Stimulated activated CD8-positive, alpha-beta memory T cell treated with anti-CD3 and anti-CD28 coated beads, Interleukin-7, amount 100 ng/mL, for 48 hours (primary cell): ENCODE results near the gene GTF2IRD2.
A peak's percentile ranks its signal among the peaks of the same experiment; 100 is the strongest.
"Not testable (repeated sequence)": the region's sequence is repeated elsewhere in the genome, so short reads cannot be mapped to it uniquely, and the experiment has no call there.

Experiments used
- DNase-seq, 2 donors: peaks; one replicate each; pipeline ENCODE4 v3.0.0-alpha.2; 2020; ENCODE audit warnings: low read depth in 1 of 2; ENCODE audit errors: extremely low read depth in 1 of 2

GTF2IRD2 gene

DNA sequence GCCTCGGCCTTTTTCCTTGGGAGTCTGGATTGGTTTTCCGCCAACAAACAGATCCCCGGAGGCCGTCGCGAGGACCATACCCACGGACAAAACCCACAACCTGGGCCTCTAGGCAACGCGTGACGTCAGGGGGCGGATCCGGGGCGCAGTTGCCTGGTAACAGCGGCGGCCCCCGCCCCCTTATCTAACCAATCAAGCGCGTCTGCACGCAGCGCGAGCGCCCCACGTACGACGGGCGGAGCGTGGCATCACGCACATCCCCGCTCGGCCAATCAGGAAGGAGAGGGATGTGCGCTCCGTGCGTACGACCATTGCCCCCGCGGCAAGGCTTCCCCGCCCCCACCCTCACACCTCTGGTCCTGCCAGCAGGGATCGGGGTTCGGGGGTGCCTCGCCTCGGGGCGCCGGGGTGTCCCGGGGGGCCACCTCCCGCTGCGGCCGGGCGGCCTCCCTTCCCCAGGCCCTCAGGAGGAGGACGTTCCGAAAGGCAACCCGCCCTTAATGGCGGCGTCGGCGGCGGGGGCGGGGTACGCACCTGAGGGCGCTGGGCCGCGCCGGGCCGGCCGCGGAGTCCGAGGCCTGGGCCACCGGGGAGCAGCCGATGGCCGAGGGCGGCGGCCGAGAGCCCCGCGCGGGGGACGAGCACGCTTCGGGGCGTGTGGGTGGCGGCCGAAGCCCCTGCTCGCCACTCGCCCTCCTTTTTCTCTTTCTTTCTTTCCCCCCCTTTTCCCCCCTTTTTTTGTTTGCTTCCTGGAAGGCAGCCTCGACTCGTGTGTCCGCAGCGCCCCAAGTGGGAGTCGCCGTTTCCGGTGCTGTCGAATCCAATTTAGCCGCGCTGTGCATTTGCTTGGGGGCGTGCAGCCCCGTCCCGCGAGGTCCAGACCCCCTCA, at the start of gene GTF2IRD2:
TSS of gene GTF2IRD2 (minus strand) at position 773 of the 889 bp plus-strand sequence. CDS start 15,227 bp downstream, outside the sequence.
- not testable (repeated sequence) for DNase-seq

DNA sequence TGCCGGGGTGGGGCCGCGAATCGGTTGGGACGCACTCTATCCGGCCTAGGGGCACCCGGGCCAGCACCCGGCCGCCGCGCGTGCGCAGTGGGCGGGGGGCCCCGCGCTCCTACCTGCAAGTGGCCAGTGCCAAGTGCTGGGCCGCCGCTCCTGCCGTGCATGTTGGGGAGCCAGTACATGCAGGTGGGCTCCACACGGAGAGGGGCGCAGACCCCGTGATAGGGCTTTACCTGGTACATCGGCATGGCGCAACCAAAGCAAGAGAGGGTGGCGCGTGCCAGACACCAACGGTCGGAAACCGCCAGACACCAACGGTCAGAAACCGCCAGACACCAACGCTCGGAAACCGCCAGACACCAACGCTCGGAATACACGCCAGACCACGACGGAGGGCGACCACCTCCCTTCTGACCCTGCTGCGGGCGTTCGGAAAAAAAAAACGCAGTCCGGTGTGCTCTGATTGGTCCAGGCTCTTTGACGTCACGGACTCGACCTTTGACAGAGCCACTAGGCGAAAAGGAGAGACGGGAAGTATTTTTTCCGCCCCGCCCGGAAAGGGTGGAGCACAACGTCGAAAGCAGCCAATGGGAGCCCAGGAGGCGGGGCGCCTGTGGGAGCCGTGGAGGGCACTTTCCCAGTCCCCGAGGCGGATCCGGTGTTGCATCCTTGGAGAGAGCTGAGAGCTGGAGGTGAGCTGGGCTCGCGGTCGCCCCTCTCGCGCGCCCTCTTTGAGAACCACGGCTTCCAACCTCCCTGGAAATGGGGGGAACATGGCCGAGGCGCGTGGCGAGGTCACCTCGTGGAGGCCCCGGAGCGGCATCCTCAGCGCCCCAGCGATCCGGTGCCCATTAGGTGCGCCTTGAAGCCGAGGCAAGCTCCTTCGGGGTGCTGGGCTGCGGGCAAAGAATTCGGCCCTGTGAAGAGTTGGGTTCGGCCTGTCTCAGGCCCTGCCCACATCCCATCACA, 39.0 kb upstream of the GTF2IRD2 start:
- peak; percentile 64 to 71 for DNase-seq

DNA sequence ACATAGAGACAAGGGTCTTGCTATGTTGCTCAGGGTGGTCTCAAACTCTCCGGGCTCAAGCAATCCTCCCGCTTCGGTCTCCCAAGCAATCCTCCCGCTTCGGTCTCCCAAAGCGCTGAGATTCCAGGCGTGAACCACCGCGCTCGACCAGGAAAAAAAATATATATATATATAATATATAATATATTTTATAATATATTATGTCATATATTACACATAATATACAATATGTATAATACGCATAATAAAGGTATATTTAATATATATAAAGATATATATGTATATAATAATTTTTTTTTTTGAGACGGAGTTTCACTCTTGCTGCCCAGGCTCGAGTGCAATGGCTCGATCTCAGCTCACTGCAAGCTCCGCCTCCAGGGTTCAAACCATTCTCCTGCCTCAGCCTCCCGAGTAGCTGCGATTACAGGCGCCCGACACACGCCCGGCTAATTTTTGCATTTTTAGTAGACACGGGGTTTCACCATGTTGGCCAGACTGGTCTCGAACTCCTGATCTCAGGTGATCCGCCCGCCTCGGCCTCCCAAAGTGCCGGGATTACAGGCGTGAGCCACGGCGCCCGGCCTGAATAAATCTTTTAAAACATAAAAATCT, 38.2 kb upstream of the GTF2IRD2 start:
- DNase-seq, result not testable (repeated sequence)

DNA sequence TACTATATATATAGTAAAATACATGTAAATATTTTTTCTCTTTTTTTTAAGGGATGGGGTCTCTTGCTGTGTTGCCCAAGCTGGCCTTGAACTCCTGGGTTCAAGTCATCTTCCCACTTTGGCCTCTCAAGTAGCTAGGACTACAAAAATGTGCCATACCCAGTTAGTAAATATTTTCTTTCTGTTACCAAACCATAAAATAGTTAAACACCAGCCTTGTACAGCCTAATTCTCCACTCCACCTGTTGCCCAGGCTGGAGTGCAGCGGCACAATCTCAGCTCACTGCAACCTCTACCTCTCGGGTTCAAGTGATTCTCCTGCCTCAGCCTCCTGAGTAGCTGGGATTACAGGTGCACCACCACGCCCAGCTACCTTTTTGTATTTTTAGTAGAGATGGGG, 33.9 kb upstream of the GTF2IRD2 start:
- not testable (repeated sequence) for DNase-seq

DNA sequence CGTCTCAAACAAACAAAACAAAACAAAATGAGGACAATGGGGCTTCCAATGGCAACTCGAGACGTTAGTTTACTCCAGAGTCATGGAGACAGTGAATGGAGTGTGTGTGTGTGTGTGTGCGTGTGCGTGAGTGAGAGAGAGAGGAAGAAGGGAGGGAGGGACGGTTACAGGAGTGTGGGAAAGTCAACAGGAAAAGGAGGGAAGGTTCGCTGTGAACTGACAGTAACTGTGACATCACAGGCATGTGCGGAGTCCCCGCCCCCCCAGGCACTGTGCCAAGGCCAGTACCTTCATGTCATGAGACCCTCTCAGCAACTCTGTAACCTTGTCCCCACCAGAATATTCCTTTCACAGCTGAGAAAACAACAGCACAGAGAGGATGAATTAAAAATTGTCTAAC, 30.7 kb upstream of the GTF2IRD2 start:
- not testable (repeated sequence) for DNase-seq

DNA sequence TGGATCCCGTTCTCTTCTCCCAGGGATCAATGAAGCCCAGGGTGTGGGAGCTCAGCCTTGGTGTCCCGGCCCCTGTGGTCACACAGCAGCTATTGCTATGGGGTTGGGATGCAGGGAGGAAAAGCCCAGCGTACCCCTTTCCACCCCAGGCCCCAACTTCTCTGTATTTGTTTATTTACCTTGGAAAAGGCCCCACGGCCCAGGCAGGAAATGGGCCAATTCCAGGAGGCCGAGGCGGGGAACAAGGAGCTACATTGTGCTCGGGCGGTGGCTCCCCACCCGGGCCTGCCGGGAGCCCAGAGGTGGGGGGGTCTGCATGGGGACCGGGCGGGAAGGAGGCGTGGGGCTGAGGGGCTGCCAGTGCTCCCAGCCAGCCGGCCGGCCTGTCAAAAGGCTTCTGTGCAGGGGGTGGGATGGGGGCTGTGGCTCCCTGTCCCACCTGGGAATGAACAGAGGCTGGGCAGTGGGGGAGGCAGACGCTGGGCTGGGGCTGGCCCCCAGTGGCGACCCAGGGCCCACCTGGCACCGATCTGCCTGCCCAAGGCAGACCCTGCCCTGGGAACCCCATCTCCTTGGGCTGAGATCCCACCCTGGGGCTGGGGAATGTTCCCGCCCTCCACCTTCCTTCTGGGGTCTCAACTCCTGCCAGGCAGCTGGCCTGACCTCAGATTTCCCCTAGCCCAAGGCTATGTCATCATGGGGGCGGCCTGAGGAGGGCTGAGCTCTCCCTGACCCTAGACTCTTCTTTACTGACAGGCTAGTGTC, 23.5 kb upstream of the GTF2IRD2 start:
- not testable (repeated sequence) for DNase-seq

DNA sequence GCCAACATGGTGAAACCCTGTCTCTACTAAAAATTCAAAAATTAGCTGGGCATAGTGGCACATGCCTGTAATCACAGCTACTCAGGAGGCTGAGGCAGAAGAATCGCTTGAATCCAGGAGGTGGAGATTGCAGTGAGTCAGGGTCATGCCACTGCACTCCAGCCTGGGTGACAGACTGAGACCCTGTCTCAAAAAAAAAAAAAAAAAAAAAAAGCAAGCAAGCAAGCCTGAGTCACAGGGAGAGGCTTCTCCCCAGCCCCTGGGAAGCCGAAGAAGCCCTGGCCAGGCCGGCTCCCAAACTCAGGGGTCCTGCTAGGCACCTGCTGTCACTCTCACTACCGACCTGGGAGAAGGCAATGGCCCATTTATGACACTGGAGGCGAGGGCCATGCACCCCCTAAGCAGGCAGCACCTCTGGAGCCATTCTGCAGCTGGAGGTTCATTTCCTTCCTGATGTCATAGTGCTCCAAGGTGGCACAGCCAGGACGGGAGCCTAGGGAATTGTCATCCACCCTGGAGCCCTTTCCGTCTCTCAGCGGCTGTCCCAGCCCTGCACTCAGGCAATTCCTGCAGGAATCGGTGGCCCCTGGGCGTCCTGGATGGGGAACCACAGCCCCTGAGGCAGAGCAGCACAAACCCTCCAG, 22.8 kb upstream of the GTF2IRD2 start:
- not testable (repeated sequence) for DNase-seq

DNA sequence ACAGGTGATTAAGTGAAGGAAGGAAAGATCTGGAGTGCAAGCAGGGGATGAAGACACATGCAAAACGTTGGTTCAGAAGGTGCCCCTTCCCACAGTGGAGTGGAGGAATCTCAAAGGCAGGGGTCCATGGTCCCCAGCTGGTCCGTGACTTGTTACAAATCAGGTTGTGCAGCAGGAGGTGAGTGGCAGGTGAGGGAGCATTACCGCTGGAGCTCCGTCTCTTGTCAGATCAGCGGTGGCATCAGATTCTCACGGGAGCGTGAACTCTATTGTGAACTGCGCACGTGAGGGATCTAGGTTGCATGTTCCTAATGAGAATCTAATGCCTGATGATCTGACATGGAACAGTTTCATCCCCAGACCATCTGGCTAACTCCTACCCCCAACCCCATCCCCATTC, 21.1 kb upstream of the GTF2IRD2 start:
- DNase-seq, result not testable (repeated sequence)

DNA sequence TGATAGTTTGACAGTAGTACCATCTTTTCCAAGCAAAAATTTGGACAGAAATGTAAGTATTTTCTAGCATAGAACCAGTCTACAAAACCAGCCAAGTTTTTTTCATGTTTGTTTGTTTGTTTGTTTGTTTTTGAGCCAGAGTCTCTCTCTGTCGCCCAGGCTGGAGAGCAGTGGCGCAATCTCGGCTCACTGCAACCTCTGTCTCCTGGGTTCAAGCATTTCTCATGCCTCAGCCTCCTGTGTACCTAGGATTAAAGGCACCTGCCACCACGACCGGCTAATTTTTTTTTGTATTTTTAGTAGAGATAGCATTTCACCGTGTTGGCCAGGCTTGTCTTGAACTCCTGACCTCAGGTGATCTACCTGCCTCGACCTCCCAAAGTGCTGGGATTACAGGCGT, 14.4 kb upstream of the GTF2IRD2 start:
- not testable (repeated sequence) for DNase-seq

DNA sequence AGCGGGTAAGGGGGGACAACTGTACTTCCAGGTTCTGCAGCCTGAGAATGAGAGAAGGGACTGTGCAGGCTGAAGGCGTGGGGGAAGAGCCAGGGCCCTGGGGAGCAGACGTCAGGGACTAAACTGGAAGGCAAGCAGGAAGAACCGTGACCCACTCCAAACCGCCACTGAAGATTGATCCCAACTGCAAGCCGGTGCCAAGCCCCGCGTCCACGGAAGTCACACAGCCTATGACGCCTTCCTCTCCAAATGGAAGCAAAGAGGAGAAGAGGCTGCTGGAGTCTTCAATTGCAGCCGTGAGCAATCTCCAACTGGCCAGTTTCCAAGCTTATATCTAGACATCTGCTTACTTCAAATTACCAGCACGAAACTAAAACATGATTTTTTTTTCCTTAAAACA, 1.6 kb downstream of the GTF2IRD2 start:
- DNase-seq, result not testable (repeated sequence)

DNA sequence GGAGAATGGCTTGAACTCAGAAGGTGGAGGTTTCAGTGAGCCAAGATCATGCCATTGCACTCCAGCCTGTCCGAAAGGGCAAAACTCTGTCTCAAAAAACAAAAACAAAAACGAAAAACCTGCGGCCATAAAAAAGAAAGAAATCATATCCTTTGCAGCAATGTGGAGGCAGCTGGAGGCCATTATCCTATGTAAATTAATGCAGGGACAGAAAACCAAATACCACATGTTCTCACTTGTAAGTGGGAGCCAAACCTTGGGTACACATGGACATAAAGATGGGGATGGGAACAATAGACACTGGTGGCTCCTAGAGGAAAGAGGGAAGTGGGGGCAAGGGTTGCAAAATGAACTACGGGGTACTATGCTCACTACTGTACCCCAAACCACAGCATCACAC, 21.0 kb downstream of the GTF2IRD2 start:
- DNase-seq, result not testable (repeated sequence)

DNA sequence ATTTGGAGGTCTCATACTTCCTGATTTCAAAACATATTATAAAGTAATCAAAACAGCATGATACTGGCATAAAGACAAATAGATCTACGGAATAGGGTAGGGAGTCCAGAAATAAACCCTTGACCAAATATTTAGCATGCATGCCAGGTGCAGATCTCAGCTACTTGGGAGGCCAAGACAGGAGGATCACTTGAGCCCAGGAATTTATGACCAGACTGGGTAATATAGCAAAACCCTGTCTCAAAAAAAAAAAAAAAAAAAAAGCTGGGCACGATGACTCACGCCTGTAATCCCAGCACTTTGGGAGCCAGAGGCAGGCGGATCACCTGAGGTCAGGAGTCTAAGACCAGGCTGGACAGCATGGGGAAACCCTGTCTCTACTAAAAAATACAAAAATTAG, 21.4 kb downstream of the GTF2IRD2 start:
- not testable (repeated sequence) for DNase-seq

DNA sequence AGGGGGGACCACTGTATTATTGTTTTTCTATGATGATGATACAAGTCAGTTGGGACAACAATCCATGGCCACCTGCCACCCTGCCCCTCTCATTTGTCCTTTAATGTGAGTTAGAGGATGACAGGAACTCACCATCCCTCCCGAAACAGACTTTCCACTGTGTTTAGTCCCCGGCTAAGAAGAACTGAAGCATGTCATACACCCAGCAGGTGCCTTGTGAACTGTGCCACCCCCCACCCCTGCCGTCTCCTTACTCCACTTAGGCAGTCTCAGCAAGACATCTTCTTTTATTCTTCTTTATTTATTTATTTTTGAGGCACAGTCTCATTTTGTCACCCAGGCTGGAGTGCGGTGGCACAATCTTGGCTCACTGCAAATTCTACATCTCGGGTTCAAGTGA, 30.1 kb downstream of the GTF2IRD2 start:
- DNase-seq, result not testable (repeated sequence)

DNA sequence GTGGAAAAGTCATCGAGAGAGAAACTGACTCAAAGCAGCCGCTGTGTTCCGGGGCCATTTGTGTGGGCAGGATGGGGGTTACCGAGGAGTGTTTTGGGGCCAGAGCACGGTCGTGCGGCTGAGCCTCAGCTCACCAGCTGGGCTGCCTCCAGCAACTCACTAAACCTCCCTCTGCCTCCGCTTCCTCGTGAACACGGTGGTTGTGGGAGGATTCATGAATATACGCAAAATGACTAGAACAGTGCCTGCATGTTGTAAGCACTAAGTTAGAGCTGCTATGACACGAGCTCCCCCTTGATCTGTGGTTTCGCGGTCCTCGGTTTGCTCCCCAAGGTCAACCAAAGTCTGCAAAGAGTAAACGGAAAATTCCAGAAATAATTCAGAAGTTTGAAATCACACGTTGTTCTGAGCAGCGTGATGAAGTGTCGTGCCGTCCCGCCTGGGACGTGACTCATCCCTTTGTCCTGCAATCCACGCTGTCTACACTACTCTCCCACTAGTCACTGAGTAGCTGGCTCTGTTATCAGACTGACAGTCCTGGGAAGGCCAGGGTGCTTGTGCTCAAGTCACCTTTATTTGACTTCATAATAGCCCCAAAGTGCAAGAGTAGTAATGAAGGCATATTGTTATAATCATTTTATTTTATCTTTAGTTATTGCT, 31.1 kb downstream of the GTF2IRD2 start:
- DNase-seq, result not testable (repeated sequence)

DNA sequence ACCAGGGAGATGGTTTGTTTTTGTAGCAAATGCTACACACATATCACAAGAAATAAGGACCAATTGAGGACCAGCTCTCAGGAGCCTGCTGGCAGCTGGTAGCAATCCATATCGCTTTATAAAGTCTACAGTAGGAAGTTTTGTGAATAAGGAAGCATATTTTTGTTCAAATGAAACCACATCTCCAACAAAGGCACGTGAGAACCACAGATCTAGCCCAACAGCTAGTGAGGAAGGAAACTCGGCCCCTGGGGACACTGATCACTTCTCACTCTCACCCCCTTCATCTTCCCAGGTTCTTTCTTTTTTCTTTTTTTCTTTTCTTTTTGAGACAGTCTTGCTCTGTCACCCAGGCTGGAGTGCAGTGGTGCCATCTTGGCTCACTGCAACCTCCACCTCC, 35.5 kb downstream of the GTF2IRD2 start:
- DNase-seq, result not testable (repeated sequence)

DNA sequence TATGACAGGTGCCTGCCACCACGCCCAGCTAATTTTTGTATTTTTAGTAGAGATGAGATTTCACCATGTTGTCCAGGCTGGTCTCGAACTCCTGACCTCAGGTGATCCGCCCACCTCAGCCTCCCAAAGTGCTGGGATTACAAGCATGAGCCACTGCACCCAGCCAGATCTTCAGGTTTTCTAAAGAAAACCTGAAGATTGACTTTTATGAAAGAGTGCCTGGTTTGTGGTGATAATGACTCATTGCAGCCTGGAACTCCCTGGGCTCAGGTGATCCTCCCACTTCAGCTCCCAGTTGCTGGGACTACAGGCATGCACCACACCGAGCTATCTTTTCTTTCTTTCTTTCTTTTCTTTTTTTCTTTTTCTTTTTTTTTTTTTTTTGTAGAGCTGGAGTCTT, 52.8 kb downstream of the GTF2IRD2 start:
- not testable (repeated sequence) for DNase-seq

DNA sequence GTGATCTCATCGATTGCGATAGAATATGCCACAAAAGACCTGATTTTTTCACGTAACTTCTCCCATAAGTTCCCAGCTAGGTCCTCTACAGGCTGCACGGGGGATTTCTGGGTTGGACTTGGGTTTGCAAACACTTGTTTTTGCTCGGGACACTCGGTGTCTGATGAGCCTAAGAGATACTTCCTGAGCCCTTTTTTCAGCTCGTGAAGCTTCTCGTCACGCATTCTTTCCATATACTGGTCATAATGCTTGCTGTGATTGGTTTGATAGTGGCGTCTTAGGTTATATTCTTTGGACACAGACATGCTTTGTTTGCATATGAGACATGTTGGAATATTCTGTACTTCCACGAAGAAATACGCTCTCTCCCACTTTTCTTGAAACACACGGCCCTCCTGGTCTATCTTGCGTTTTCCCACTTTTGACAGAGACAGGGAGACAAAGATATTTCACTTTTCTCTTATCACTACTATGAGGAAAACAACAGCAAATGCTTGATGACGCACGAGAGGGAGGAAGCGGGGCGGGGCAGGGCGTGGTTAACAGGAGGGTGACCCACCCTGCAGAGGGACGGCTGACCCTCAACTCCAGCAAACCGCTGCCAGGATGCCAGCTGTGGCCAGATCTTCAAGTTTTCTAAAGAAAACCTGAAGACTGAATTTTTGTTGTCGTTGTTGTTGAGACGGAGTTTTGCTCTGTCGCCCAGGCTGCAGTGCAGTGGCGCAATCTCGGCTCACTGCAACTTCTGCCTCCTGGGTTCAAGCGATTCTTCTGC, 53.4 kb downstream of the GTF2IRD2 start:
- not testable (repeated sequence) for DNase-seq

DNA sequence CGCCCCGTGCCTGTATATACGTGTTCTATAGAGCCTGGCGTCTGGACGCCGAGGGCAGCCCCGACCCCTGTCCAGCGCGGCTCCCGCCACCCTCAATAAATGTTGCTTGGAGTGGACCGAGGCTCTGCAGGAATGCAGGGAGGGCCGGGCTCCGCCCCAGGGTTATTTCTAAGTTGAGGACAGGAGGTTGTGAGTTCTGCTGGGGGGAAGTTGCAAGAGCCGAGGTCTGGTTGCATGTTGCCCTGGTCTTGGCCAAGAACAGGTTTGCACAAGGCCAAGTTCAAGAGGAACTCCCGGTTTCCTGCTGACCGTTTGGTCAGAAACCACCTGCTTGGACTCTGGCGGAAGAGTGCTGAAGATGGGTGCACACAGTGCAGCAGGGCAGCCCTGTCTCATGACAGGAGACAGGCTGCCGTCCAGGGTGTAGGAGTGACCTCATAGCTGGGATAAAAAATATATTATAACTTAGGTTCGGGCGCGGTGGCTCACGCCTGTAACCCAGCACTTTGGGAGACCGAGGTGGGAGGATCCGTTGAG, 62.1 kb downstream of the GTF2IRD2 start:
- DNase-seq, result not testable (repeated sequence)
